Stimulated activated CD4-positive, alpha-beta T cell treated with anti-CD3 and anti-CD28 coated beads, Interleukin-12 subunit alpha, Interleukin-12 subunit beta, amount 100 ng/mL, for 24 hours (primary cell): Measurements from ENCODE around the gene FCRL1.

Experiments
- DNase-seq, 2 experiments: peaks; one replicate each; pipeline ENCODE4 v3.0.0-alpha.2; 2020; ENCODE audit warnings: low read depth in 2 of 2

FCRL1 gene

GRCh38 chr1:157803851-157804250, 16.1 kb downstream of the FCRL1 start:
- no peak for DNase-seq

GRCh38 chr1:157799996-157800395, 19.9 kb downstream of the FCRL1 start:
- no peak for DNase-seq

- DNase-seq: no peak
These were observed 21.7 kb downstream of the FCRL1 start for GRCh38 chr1:157798211-157798610.

GRCh38 chr1:157785248-157785647, 34.7 kb downstream of the FCRL1 start:
- DNase-seq: no peak

- DNase-seq: no peak
These were observed 35.1 kb downstream of the FCRL1 start for GRCh38 chr1:157784801-157785200.

GRCh38 chr1:157782931-157783330, 37.0 kb downstream of the FCRL1 start:
- DNase-seq: no peak

- DNase-seq: no peak
These were observed 38.9 kb downstream of the FCRL1 start for GRCh38 chr1:157781048-157781447.

- DNase-seq: no peak
These were observed 42.9 kb downstream of the FCRL1 start, which contains the start of gene FCRL2 for GRCh38 chr1:157776971-157777391. FCRL2 (minus strand) TSS chr1:157777132; CDS start chr1:157777073, 59 bp downstream.

- no peak for DNase-seq
These were observed 44.6 kb downstream of the FCRL1 start for GRCh38 chr1:157775101-157775870.

- no peak for DNase-seq
These were observed 45.5 kb downstream of the FCRL1 start for GRCh38 chr1:157774412-157774811.

- DNase-seq: no peak
These were observed 46.2 kb downstream of the FCRL1 start for GRCh38 chr1:157773493-157774350.

- no peak for DNase-seq
These were observed 48.1 kb downstream of the FCRL1 start for GRCh38 chr1:157771661-157772425.

GRCh38 chr1:157770442-157771043, 49.4 kb downstream of the FCRL1 start:
- DNase-seq: no peak

GRCh38 chr1:157766792-157767191, 53.1 kb downstream of the FCRL1 start:
- no peak for DNase-seq

GRCh38 chr1:157758018-157758417, 61.9 kb downstream of the FCRL1 start:
- no peak for DNase-seq

- no peak for DNase-seq
These were observed 66.3 kb downstream of the FCRL1 start for GRCh38 chr1:157753611-157754010.

- DNase-seq: no peak
These were observed 68.6 kb downstream of the FCRL1 start for GRCh38 chr1:157751283-157751682.

GRCh38 chr1:157748262-157748817, 71.6 kb downstream of the FCRL1 start:
- DNase-seq: no peak
